ENCODE measurements around the gene PARD3.
"Not testable (repeated sequence)": the region's sequence is repeated elsewhere in the genome, so short reads cannot be mapped to it uniquely, and the experiment has no call there.

The PARD3 gene

DNA sequence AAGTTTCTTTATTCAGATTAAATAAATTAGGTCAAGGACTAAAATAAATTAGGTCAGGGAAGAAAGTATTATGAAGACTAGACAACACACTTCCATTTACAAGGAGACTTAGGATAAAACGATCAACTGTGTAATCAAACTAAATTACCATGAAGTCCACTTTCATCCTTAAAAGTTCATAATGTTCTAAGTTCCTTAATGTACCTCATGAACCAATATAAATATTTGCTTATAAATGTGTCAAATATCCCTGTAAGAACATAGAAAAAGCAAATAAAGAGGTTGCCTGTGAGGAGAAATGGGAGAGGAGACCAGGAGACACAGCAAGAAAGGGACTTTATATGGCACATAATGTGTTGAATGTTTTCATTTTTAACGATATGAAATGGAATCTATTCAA, 345.6 kb downstream of the PARD3 start:
- DNase-seq (ENCODE audit: low read depth in 2 of 2) = no peak

DNA sequence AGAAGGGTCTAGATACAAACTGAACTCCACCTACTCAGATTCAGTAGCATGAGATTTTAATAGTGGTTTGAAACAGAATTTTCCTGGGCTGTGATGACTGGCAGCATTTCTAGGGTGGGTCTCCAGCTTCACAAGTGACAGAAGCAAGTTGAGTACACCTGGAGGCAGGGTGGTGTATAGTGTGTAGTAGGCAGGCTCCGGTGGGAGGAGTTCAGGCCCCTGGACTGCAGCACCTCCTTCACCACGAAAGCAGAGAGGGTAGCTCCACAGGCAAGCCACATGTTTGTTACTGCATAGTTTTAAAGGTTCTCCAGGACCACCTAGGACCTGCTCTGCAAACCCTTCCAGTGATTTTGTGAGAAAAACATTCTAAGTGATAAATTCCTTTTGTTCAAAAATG, 347.2 kb downstream of the PARD3 start:
- no peak for DNase-seq (ENCODE audit: low read depth in 2 of 2)

- DNase-seq (ENCODE audit: low read depth in 2 of 2) = no peak
These were observed 347.7 kb downstream of the PARD3 start for GRCh38 chr10:34467364-34467763.

- DNase-seq (ENCODE audit: low read depth in 2 of 2) = no peak
These were observed 349.4 kb downstream of the PARD3 start for GRCh38 chr10:34465678-34466077.

GRCh38 chr10:34464591-34464990, 350.5 kb downstream of the PARD3 start:
- DNase-seq (ENCODE audit: low read depth in 2 of 2) = no peak

- DNase-seq (ENCODE audit: low read depth in 2 of 2) = no peak
These were observed 351.1 kb downstream of the PARD3 start for GRCh38 chr10:34464000-34464399.

DNA sequence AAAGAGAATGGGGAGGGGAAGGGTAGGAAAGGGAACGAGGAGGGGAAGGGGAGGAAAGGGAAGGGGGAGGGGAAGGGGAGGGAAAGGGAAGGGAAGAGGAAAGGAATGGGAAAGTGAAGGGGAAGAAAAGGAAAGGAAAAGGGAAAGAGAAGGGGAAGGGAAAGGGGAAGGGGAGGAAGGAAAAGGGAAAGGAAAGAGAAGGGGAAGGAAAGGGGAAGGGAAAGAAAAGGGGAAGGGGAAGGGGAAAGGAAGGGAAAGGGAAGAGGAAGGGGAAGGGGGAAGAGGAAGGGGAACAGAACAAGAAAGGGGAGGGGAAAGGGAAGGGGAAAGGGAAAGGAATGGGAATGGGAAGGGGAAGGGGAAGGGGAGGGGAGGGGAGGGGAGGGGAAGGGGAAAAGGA, 352.1 kb downstream of the PARD3 start:
- no peak for DNase-seq (ENCODE audit: low read depth in 2 of 2)

- no peak for DNase-seq (ENCODE audit: low read depth in 2 of 2)
These were observed 353.0 kb downstream of the PARD3 start for GRCh38 chr10:34462056-34462455.

DNA sequence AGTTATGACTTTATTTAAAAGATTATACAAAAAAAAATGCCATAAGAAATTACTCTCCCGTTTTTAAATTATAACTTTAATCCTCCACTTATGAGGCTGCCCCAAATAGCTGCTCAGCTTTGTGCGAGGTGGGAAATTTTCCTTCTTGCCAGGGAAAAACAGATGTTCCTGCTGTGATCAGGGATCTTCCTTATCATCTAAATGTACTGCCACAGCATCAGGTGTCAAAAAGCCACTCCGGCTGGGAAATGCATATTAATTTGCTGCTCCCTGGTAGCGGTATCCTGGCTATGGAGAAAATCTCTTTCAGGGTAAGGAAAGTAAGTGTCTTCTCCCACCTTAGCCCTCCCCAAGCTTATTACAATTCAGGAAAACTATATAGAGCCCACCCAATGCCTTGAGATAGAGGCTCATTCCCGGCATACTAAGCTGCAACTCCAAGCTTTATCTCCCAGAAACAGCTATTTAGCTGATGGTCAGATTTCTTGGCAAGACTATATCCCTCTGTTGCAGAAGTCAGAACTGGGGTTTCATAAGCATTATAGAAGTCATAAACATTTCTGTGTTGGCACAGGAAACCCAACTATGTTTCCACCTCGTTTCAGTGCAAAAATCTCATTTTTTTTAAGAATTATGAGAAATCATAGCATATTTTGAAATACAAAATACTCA, 360.4 kb downstream of the PARD3 start:
- no peak for DNase-seq (ENCODE audit: low read depth in 2 of 2)

DNA sequence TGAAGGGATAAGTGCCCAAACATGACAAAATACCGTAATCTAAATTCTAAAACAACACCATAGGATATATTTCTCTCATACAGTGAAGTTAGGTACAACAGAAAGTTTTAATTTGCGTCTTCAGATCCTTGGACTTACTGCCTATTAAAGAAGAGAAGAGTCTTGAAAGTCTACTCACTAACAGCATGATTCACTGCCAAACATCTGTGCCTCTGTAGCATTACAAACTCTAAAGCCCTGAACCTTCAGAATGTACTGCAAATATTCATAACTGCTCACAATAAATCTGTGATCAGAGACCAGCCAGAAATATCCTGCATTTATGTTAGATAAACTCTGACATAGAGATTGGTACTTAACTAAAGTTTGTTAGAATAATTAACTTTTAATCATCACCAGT, 365.3 kb downstream of the PARD3 start:
- DNase-seq (ENCODE audit: low read depth in 2 of 2) = no peak

GRCh38 chr10:34446049-34446448, 369.0 kb downstream of the PARD3 start:
- DNase-seq (ENCODE audit: low read depth in 2 of 2) = no peak

DNA sequence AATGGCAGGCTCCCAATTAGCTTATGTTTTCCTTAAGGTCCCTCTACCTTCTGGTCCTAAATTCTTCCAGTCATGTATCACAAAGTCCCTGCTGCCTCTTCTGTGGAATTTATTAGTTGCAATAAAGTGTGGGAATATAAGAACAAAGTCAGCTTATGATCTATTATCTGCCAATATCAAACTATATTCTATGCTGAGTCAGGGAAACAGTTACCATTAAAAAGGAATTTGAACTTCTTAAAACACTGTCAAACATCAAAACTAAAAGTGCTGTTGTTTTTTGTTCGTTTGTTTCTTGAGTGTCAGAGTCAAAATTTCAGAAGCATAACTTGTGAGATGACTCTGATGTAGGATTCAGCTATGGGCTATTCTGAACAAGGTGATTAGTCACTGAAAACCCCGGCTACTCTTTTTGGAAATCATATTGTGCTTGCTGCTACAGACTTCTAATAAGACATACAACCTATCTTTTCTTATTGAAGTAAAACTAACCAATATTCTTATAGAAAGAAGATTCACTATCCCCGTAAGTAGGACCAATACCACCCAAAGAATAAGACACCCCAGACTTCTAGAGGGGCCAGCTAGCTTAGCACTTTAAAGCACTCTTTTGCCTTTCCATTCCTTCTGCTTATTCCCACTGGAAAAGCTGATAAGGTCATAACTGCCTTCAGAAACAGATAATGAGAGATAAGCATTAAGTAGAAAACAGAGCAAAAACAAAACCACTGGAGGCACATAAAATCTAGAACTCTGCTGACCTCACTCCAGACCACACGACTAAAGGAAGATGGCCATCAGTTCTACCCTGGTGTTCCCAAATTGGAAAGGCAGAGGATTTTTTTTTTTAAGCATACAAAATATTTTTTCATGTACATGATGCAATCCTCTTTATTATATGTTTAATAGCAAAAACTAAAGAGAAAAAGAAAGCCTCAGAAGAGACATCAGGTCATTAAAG, 370.6 kb downstream of the PARD3 start:
- DNase-seq (ENCODE audit: low read depth in 2 of 2) = no peak

DNA sequence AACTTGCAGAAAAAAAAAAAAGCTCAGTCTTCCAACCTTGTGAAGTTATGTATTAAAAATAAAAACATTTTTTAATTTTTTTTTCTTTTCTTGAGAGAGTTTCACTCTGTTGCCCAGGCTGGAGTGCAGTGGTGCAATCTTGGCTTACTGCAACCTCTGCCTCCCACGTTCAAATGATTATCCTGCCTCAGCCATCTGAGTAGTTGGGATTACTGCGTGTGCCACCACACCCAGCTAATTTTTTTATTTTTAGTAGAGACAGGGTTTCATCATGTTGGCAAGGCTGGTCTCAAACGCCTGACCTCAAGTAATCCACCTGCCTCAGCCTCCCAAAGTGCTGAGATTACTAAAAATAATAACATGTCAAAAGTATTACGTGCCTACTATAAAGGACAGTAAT, 375.7 kb downstream of the PARD3 start:
- DNase-seq (ENCODE audit: low read depth in 2 of 2) = not testable (repeated sequence)

DNA sequence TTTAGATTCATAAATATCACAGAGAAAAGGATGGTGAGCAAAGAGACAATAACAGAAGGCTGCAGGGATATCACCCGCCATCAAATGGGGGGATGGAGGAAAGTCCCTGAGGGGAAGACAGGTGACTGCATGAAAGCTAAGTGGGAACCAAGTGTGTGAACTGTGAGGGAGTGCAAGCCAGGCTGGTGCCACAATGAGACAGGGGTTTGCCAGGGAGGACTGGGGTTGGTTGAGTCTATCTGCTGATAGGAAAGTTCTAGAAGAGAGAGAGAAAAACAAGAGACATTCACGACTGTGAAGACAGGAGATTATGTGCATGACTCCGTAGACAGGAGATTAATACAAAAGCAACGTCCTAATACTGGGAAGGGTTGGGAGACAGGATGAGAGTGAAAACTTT, 376.4 kb downstream of the PARD3 start:
- no peak for DNase-seq (ENCODE audit: low read depth in 2 of 2)

DNA sequence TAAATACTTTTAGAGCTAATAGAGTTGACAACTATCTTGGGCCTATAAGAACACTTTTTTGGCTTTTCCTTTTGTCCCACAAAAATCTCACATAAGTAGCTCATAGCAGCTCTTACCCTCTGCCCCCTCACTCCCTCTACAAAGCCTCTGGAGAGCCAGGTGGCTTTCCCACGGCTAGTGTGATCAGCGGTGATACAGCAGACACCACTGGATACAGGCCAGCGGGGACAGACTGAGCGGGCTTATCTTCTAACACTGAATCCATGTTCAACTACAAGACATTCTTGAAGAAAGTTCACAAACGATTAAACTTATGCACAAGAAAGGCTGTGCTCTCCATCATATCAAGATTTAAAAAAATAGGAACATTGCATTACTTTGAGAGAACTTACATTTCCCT, 377.2 kb downstream of the PARD3 start:
- no peak for DNase-seq (ENCODE audit: low read depth in 2 of 2)

DNA sequence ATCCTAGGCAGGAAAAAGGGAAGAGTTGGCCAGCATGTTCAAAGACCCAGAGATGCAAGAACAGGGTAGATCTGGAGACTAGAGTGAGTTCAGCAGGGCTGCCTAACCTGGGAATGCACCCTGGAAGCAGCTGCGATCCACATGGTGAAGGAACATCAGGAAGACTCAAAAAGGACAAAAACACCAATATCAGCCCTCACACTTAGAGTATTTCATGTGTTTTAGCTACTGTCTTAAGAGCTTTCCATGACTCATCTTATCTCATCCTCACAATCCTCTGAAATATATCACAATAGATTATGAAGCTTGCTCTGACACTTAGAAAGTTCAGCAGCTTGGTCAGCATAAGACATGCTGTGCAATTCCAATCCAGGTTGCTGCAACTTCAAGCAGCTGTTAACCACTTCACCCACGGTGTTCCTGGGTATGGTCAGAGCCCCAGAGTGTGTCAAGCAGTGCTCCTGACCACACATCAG, 380.9 kb downstream of the PARD3 start:
- no peak for DNase-seq (ENCODE audit: low read depth in 2 of 2)

- no peak for DNase-seq (ENCODE audit: low read depth in 2 of 2)
These were observed 381.6 kb downstream of the PARD3 start for GRCh38 chr10:34433241-34434076.

DNA sequence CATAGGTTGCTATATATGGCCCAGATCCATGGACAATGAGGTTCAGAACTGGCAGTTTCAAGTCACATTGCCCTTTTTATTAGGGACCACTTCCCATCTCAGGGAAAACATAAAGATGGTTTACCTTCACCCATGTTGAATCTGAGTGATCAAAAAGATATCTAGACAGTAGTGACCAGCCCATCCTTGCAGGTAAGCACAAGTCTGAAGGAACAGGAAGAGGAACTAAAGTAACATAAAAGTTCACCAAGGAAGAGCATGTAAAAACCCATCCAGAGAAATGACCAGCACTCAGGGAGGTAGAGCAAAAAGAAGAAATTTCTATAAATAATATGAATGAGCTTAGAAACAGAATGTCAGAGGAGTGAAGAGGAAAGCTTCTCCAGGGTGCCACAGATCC, 382.5 kb downstream of the PARD3 start:
- DNase-seq (ENCODE audit: low read depth in 2 of 2) = no peak

GRCh38 chr10:34430685-34431084, 384.4 kb downstream of the PARD3 start:
- DNase-seq (ENCODE audit: low read depth in 2 of 2) = no peak

DNA sequence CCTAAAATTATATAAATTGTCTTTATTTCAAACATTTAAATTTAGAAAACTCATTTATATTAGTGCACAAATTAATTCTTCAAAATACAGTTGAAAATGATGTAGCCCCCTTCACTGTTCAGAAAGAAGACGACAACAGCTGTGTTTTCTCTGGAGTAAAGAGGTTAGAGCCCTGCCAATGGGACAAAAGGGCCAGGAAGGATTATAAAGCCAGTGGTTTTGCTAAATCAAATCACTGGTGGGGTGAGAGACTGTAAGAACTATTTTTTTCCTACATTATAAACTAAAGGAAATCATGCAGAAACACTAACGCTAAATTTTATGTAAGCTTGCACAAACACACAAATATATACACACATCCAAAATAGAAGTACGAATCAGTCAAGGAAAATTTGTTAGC, 386.6 kb downstream of the PARD3 start:
- no peak for DNase-seq (ENCODE audit: low read depth in 2 of 2)

GRCh38 chr10:34427911-34428216, 387.2 kb downstream of the PARD3 start:
- DNase-seq (ENCODE audit: low read depth in 2 of 2) = no peak

DNA sequence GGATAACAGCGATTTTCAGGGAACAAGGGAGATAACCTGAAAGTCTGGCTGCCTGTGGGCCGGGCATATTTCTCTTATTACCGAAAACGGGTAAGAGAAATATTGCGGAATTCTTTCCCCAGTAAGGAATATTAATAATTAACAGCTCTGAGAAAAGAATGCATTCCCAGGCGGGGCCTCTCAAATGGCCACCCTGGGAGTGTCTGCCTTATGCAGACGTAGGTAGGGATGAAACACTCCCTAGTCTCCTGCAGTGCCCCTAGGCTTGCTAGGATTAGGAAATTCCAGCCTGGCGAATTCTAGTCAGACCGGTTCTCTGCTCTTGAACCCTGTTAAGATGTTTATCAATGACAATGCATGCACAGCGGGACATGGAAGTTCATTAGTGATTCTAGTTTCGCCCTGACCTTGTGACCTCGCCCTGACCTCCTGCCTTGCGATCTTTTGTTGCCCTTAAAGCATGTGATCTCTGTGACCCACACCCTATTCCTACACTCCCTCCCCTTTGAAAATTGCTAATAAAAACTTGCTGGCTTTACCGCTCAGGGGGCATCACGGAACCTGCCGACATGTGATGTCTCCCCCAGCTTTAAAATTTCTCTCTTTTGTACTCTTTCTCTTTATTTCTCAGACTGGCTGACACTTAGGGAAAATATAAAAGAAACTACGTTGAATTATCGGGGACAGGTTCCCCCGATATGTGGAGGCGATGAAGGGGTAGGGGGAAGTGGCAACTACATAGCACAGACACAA, 387.8 kb downstream of the PARD3 start:
- not testable (repeated sequence) for DNase-seq (ENCODE audit: low read depth in 2 of 2)
